AG04450 (cell line): Measurements from ENCODE around the gene DNAJC5G. TPM values are rescaled to one million over a fixed set of nuclear protein-coding genes. Genes with fewer than 3 reads are reported as not detected.

ENCODE experiments used
- CTCF ChIA-PET: fragments of 300-600, 350-600 bp; formaldehyde crosslinking; extraction: SDS; loops from one replicate; lab custom pipeline; 2022; ENCODE audit warnings: antibody characterized with exemption, inconsistent platforms; lab: Charles Lee
- POLR2A ChIA-PET: fragments of 350-600 bp; formaldehyde crosslinking; extraction: SDS; loops from one replicate; lab custom pipeline; 2021; ENCODE audit warnings: antibody characterized with exemption, inconsistent platforms; lab: Yijun Ruan, JAX
- DNase-seq: peaks from one replicate; pipeline ENCODE4 v3.0.0-alpha.2; 2011; ENCODE audit warnings: low read depth, low spot score
- H3K27ac ChIP-seq: one replicate; pipeline ENCODE4 v1.5.1; 2012; ENCODE audit warnings: low read depth, low read length, control low read depth
- H3K27me3 ChIP-seq: one replicate; pipeline ENCODE4 v1.6.0; 2012; ENCODE audit warnings: low read length; ENCODE audit not compliant: control insufficient read depth, insufficient read depth
- H3K4me3 ChIP-seq: 2 replicates; pipeline ENCODE4 v1.5.1; 2011; ENCODE audit warnings: mild to moderate bottlenecking, low read depth, low read length, control low read depth
- H3K9me3 ChIP-seq: 2 replicates; pipeline ENCODE4 v1.5.1; 2012; ENCODE audit warnings: low read length; ENCODE audit not compliant: control insufficient read depth, insufficient read depth
- CTCF ChIP-seq: IDR thresholded peaks from 2 replicates; pipeline ENCODE4 v1.5.1; 2011; ENCODE audit warnings: low read depth, low read length, control low read depth, inconsistent platforms
- polyA minus RNA-seq: library from RNA; depleted of rRNA, polyadenylated mRNA; stranded (reverse); fragments of >200 nt; gene quantifications from 2 replicates; pipeline ENCODE4 v1.2.3, GENCODE V29; 2011; rRNA and poly(A)+ RNA removed
- polyA plus RNA-seq: library from polyadenylated mRNA; depleted of rRNA; stranded (reverse); fragments of >200 nt; gene quantifications from 2 replicates; pipeline ENCODE4 v1.2.3, GENCODE V29; 2011; rRNA removed

Gene DNAJC5G
- not detected in 2 replicates for polyA plus RNA-seq
- polyA minus RNA-seq = not detected in 2 replicates

GRCh38 chr2:27275211-27276150, at the start of gene DNAJC5G:
DNAJC5G (plus strand) TSS chr2:27275433; CDS start chr2:27276729, 1,296 bp downstream.
- no peak for DNase-seq
- Histone ChIP-seq H3K27ac (no peak within 1 kb of the TSS), H3K9me3 (no peaks in the 10 kb centered on the region), H3K27me3 (peaks cover 18% of the 10 kb centered on the region), H3K4me3 (no peak within 1 kb of the TSS)
- ChIA-PET CTCF (interaction anchor here (1.3 kb wide), 1 partner anchor 10 kb away, joined by 4 read pairs; no protein-coding TSS in a partner anchor), POLR2A (interaction anchor here (0.6 kb wide), 1 partner anchor 153 kb away, joined by 5 read pairs; the partner anchor contains the start of gene NRBP1)
- no peak for TF ChIP-seq CTCF

GRCh38 chr2:27225526-27225925, 49.7 kb upstream of the DNAJC5G start:
- Histone ChIP-seq H3K27ac (no peak overlapping the region), H3K9me3 (no peaks in the 10 kb centered on the region), H3K27me3 (no peaks in the 10 kb centered on the region), H3K4me3 (no peak overlapping the region)
- TF ChIP-seq CTCF = no peak
- POLR2A ChIA-PET = interaction anchor here (0.6 kb wide), 1 partner anchor 467 kb away, joined by 5 read pairs; no protein-coding TSS in a partner anchor
- CTCF ChIA-PET = interaction anchor here (0.6 to 1.1 kb wide), 4 partner anchors 8 to 78 kb away, joined by 3 read pairs; no protein-coding TSS in a partner anchor
- DNase-seq = no peak

- CTCF ChIA-PET = no interaction called here
- H3K27me3 ChIP-seq = no peaks in the 10 kb centered on the region
- no peak overlapping the region for H3K4me3 ChIP-seq
- DNase-seq = no peak
- H3K27ac ChIP-seq = no peak overlapping the region
- no peaks in the 10 kb centered on the region for H3K9me3 ChIP-seq
- POLR2A ChIA-PET = no interaction called here
- TF ChIP-seq CTCF = no peak
These were observed 47.7 kb upstream of the DNAJC5G start for GRCh38 chr2:27227501-27227900.

- no peaks in the 10 kb centered on the region for H3K27me3 ChIP-seq
- H3K27ac ChIP-seq = no peak overlapping the region
- no peaks in the 10 kb centered on the region for H3K9me3 ChIP-seq
- CTCF ChIA-PET = interaction anchor here (0.6 to 1.7 kb wide), 3 partner anchors 48 to 314 kb away, joined by 3 to 8 read pairs (median 4); no protein-coding TSS in a partner anchor
- POLR2A ChIA-PET = no interaction called here
- no peak for DNase-seq
- H3K4me3 ChIP-seq = no peak overlapping the region
- no peak for TF ChIP-seq CTCF
These were observed 43.3 kb upstream of the DNAJC5G start for GRCh38 chr2:27231921-27232320.
